Prostate gland (tissue), 2 donors: Measurements from ENCODE around the gene PTPRG. TPM values are rescaled to one million over a fixed set of nuclear protein-coding genes. Genes with fewer than 3 reads are reported as not detected.

Experiments
- DNase-seq: peaks from one replicate; pipeline ENCODE4 v3.0.0-alpha.2; 2019; ENCODE audit warnings: low spot score
- H3K27ac ChIP-seq, 2 donors: fragments of 200-600 bp; sonication (generic); 2 replicates each; pipeline ENCODE4 v1.5.1; 2017 to 2019
- H3K27me3 ChIP-seq: fragments of 200-600 bp; sonication (generic); replicated peaks from 2 replicates; pipeline ENCODE4 v1.5.1; 2019; ENCODE audit not compliant: insufficient read depth
- H3K36me3 ChIP-seq, 2 donors: fragments of 200-600 bp; sonication (generic); 1 replicate in 1 of 2; 2 replicates in 1 of 2; pipeline versions ENCODE4 v1.5.1 to v1.8.1; 2017 to 2019
- H3K4me1 ChIP-seq: fragments of 200-600 bp; sonication (generic); replicated peaks from 2 replicates; pipeline ENCODE4 v1.5.1; 2019
- H3K4me3 ChIP-seq, 2 donors: fragments of 200-600 bp; sonication (generic); 2 replicates each; pipeline ENCODE4 v1.5.1; 2017 to 2019
- H3K9me3 ChIP-seq: fragments of 200-600 bp; sonication (generic); 2 replicates; pipeline ENCODE4 v1.5.1; 2017
- CTCF ChIP-seq, 4 experiments: fragments of 200-600 bp in 2 of 4; fragments of 450-650 bp in 2 of 4; sonication (generic) in 2 of 4; IDR thresholded peaks; 1 replicate in 3 of 4; 2 replicates in 1 of 4; pipeline ENCODE4 v1.5.1; 2016 to 2019; ENCODE audit warnings: antibody characterized with exemption in 4 of 4, mild to moderate bottlenecking in 2 of 4, moderate library complexity in 2 of 4
- POLR2A ChIP-seq: fragments of 450-650 bp; IDR thresholded peaks from one replicate; pipeline ENCODE4 v1.6.1; 2016; ENCODE audit warnings: antibody characterized with exemption, mild to moderate bottlenecking
- POLR2AphosphoS5 ChIP-seq: sonication (generic); formaldehyde crosslinking; IDR thresholded peaks from one replicate; pipeline ENCODE4 v1.6.1; 2017; ENCODE audit warnings: antibody characterized with exemption
- WGBS: methylation state at CpG from one replicate; pipeline ENCODE4 v1.1.5; 2018; 5-methylcytosine and 5-hydroxymethylcytosine counted together
- intact Hi-C: fragments of 100-400 bp; cut with DNase I; formaldehyde crosslinking; loops from one replicate; pipeline ENCODE4 v1.14.2; 2022
- total RNA-seq, 2 donors: library from RNA; depleted of rRNA; stranded (reverse); fragments of >200 nt; gene quantifications; one replicate each; pipeline ENCODE4 v1.1.0, GENCODE V29; 2016

PTPRG gene
- total RNA-seq, 2 donors from 2014 or later = 22.0 to 78.6 TPM

- TF ChIP-seq POLR2A = no peak
- TF ChIP-seq POLR2AphosphoS5 = no peak
- TF ChIP-seq CTCF (IDR thresholded peaks at IDR 0.05) = no peak
- Histone ChIP-seq H3K9me3 (no peaks in the 10 kb centered on the region), H3K36me3 (no peaks in the 10 kb centered on the region), H3K4me1 (no peaks in the 10 kb centered on the region), H3K4me3 (no peak overlapping the region), H3K27ac (no peak overlapping the region), H3K27me3 (no peaks in the 10 kb centered on the region)
- intact Hi-C loops = loop anchor here (5.0 to 10.0 kb wide), 2 partner anchors 220 to 533 kb away; partner anchors contain the start of gene PTPRG
- DNase-seq = no peak
- 89% methylated on average over 7 of the region's 7 CpGs for WGBS
These were observed 533.7 kb downstream of the PTPRG start for GRCh38 chr3:62095080-62095479.

DNA sequence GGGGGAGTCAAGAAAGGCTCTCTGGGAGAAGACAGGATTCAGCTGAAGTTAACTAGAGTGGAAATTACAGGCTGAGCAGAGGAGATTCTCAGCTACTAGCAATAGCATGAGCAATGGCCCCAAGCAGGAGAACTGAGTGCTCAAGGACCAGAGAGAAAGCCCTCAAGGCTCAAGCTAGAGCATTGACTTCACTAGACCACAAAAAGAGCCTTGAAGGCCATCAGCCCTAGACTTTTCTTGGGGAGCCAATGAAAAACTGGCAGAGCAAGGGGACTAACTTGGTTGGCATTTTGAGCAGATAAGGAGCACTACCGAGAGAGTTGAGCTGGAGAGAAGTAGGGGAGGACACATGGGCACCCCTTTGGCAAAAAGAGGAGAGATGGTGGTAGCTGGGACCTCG, 534.4 kb downstream of the PTPRG start:
- no peaks in the 10 kb centered on the region for H3K27me3 ChIP-seq
- intact Hi-C loops = loop anchor here (5.0 to 10.0 kb wide), 2 partner anchors 221 to 533 kb away; partner anchors contain the start of gene PTPRG
- DNase-seq = no peak
- H3K36me3 ChIP-seq = no peaks in the 10 kb centered on the region
- no peaks in the 10 kb centered on the region for H3K4me1 ChIP-seq
- WGBS = 74% methylated on average over 2 of the region's 2 CpGs
- no peak for TF ChIP-seq POLR2A
- TF ChIP-seq CTCF (IDR thresholded peaks at IDR 0.05) = no peak
- TF ChIP-seq POLR2AphosphoS5 = no peak
- H3K27ac ChIP-seq = no peak overlapping the region
- H3K9me3 ChIP-seq = no peaks in the 10 kb centered on the region
- H3K4me3 ChIP-seq = no peak overlapping the region

DNA sequence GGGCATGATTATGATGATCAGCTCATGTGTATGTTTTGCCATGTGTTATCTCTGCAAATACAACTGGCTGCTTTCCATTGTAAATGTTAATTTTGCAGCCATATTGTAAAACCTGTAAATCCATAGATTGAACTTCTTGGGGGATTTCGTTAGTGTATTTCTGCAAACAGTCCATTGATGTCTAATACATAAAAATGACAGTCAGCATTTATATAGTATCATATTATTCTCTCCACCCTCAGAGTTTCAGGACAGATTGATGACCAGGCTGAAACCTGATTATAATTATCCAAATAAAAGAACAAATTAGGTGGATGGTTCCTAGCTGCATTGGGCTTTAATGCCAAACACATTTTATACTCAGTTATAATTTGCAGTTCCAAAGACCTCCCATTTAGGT, 535.1 kb downstream of the PTPRG start:
- DNase-seq = no peak
- Histone ChIP-seq H3K27ac (peak overlapping the region; percentile 19 to 48), H3K36me3 (no peaks in the 10 kb centered on the region), H3K4me3 (no peak overlapping the region), H3K4me1 (no peaks in the 10 kb centered on the region), H3K27me3 (no peaks in the 10 kb centered on the region), H3K9me3 (no peaks in the 10 kb centered on the region)
- 32% methylated on average over 1 of the region's 1 CpG for WGBS
- TF ChIP-seq POLR2A (no peak), POLR2AphosphoS5 (no peak), CTCF (IDR thresholded peaks at IDR 0.05) (no peak)
- intact Hi-C loops = loop anchor here (5.0 to 10.0 kb wide), 2 partner anchors 222 to 534 kb away; partner anchors contain the start of gene PTPRG

DNA sequence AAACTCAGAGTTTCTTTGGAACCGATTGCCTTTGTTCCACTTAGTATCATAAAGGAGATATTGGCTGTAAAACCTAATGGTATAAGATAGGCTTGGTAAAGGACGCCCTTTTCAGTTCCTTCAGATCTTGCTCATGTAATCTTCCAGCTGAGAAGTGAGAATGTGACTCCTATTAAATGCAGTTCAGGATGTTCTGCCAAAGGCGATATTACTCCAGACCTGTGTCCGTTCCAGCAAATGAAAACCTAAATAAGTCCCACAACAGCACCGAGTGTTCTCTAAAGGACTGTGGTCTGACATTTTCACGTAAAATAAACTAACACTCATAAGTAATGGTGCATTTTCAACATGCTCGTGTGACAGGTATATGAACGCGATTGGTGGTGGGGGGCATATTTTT, 535.8 kb downstream of the PTPRG start:
- no peaks in the 10 kb centered on the region for H3K27me3 ChIP-seq
- peak; percentile 95 for TF ChIP-seq POLR2AphosphoS5
- TF ChIP-seq POLR2A = no peak
- no peak for TF ChIP-seq CTCF (IDR thresholded peaks at IDR 0.05)
- peak overlapping the region; percentile 31 to 48 for H3K27ac ChIP-seq
- no peaks in the 10 kb centered on the region for H3K9me3 ChIP-seq
- DNase-seq = peak; percentile 48
- intact Hi-C loops = loop anchor here (5.0 to 10.0 kb wide), 2 partner anchors 222 to 535 kb away; partner anchors contain the start of gene PTPRG
- H3K36me3 ChIP-seq = no peaks in the 10 kb centered on the region
- no peak overlapping the region for H3K4me3 ChIP-seq
- no peaks in the 10 kb centered on the region for H3K4me1 ChIP-seq
- WGBS = 46% methylated on average over 9 of the region's 9 CpGs

GRCh38 chr3:62098646-62099365, 537.4 kb downstream of the PTPRG start:
- intact Hi-C loops = loop anchor here (2.0 to 10.0 kb wide), 3 partner anchors 60 to 537 kb away; partner anchors contain the start of gene PTPRG

More at GRCh38 chr3:62098646-62099365, 537.4 kb downstream of the PTPRG start:
- Histone ChIP-seq H3K9me3 (no peaks in the 10 kb centered on the region), H3K4me1 (no peaks in the 10 kb centered on the region), H3K27me3 (no peaks in the 10 kb centered on the region), H3K36me3 (no peaks in the 10 kb centered on the region), H3K4me3 (no peak overlapping the region), H3K27ac (peak overlapping the region; percentile 2 to 48)
- 87% methylated on average over 4 of the region's 4 CpGs for WGBS
- DNase-seq = no peak
- TF ChIP-seq POLR2A (no peak), CTCF (IDR thresholded peaks at IDR 0.05) (no peak), POLR2AphosphoS5 (no peak)
